Keratinocyte (primary cell): Measurements from ENCODE around the gene PEMT. TPM values are rescaled to one million over a fixed set of nuclear protein-coding genes. Genes with fewer than 3 reads are reported as not detected.

Experiments used
- DNase-seq: peaks from one replicate; pipeline ENCODE4 v3.0.0-alpha.2; 2011; ENCODE audit warnings: low read depth, missing footprints, low spot score
- FAIRE-seq: peaks from 2 replicates; lab custom pipeline; 2011; peaks lifted over from hg19 to GRCh38; lab: Jason Lieb, UNC
- H2AFZ ChIP-seq: 2 replicates; pipeline ENCODE4 v1.6.0; 2012; ENCODE audit warnings: low read length, control low read depth, inconsistent platforms; ENCODE audit not compliant: control insufficient read depth
- H3K27ac ChIP-seq: 2 replicates; pipeline ENCODE4 v1.5.1; 2011; ENCODE audit warnings: low read length; ENCODE audit not compliant: control insufficient read depth, insufficient read depth
- H3K27me3 ChIP-seq: 3 replicates; pipeline ENCODE4 v1.6.0; 2011; ENCODE audit warnings: low read length; ENCODE audit not compliant: control insufficient read depth, insufficient read depth; ENCODE audit errors: extremely low read depth
- H3K36me3 ChIP-seq, 2 experiments: 2 replicates in 1 of 2; 3 replicates in 1 of 2; pipeline ENCODE4 v1.5.1; 2011; ENCODE audit warnings: low read length in 2 of 2, mild to moderate bottlenecking in 1 of 2; ENCODE audit not compliant: control insufficient read depth in 2 of 2, insufficient read depth in 2 of 2; ENCODE audit errors: extremely low read depth in 1 of 2
- H3K4me1 ChIP-seq: 3 replicates; pipeline ENCODE4 v1.5.1; 2011; ENCODE audit warnings: low read length; ENCODE audit not compliant: control insufficient read depth, insufficient read depth; ENCODE audit errors: extremely low read depth
- H3K4me2 ChIP-seq: 3 replicates; pipeline ENCODE4 v1.6.0; 2011; ENCODE audit warnings: low read depth, low read length; ENCODE audit not compliant: control insufficient read depth, insufficient read depth; ENCODE audit errors: extremely low read depth
- H3K4me3 ChIP-seq, 3 experiments: fragments of 200-600 bp in 1 of 3; sonication (generic) in 1 of 3; 2 replicates in 2 of 3; 3 replicates in 1 of 3; pipeline ENCODE4 v1.5.1; 2011 to 2016; ENCODE audit warnings: low read length in 3 of 3, mild to moderate bottlenecking in 3 of 3, control low read depth in 2 of 3, inconsistent platforms in 1 of 3, low read depth in 1 of 3, mixed read lengths in 1 of 3, mixed run types in 1 of 3, moderate library complexity in 1 of 3; ENCODE audit not compliant: control insufficient read depth in 2 of 3, insufficient read depth in 2 of 3; ENCODE audit errors: extremely low read depth in 1 of 3
- H3K79me2 ChIP-seq: 2 replicates; pipeline ENCODE4 v1.6.0; 2012; ENCODE audit warnings: low read length; ENCODE audit not compliant: control insufficient read depth, insufficient read depth
- H3K9ac ChIP-seq: 3 replicates; pipeline ENCODE4 v1.6.0; 2011; ENCODE audit warnings: low read length; ENCODE audit not compliant: control insufficient read depth, insufficient read depth; ENCODE audit errors: extremely low read depth
- H3K9me1 ChIP-seq: 3 replicates; pipeline ENCODE4 v1.6.0; 2011; ENCODE audit warnings: low read length; ENCODE audit not compliant: control insufficient read depth, insufficient read depth; ENCODE audit errors: extremely low read depth
- H3K9me3 ChIP-seq: 2 replicates; pipeline ENCODE4 v1.5.1; 2012; ENCODE audit warnings: low read depth, low read length; ENCODE audit not compliant: control insufficient read depth
- H4K20me1 ChIP-seq: 3 replicates; pipeline ENCODE4 v1.6.0; 2011; ENCODE audit warnings: low read length; ENCODE audit not compliant: control insufficient read depth, insufficient read depth; ENCODE audit errors: extremely low read depth
- EZH2 ChIP-seq: IDR thresholded peaks from one replicate; pipeline ENCODE4 v1.6.1; 2012; ENCODE audit warnings: inconsistent platforms, mild to moderate bottlenecking, low read length, moderate library complexity
- dilution Hi-C: fragments of 300-500 bp; cut with MboI; formaldehyde crosslinking; loops from one replicate; pipeline ENCODE4 v1.7.0; 2020; ENCODE audit warnings: low sequenced_read_pairs; ENCODE audit not compliant: extremely low pct_ligation_motif_present
- polyA plus RNA-seq, 5 experiments: library from polyadenylated mRNA; depleted of rRNA in 3 of 5; stranded (reverse) in 3 of 5; stranded (forward) in 1 of 5; unstranded in 1 of 5; fragments of >200 nt; gene quantifications; 1 replicate in 1 of 5; 2 replicates in 3 of 5; 3 replicates in 1 of 5; pipeline versions ENCODE4 v1.2.1 to v1.2.3, GENCODE V29; 2011 to 2012; ENCODE audit warnings: missing spikeins in 2 of 5, low read depth in 1 of 5, low replicate concordance in 1 of 5
- TF ChIP-seq, protein P1 (sequence below), 3 experiments: IDR thresholded peaks in 1 of 3; conservative IDR thresholded peaks in 1 of 3; optimal IDR thresholded peaks in 1 of 3; 2 replicates in 2 of 3; 3 replicates in 1 of 3; pipeline versions ENCODE3 to v1.5.1; 2011; ENCODE audit warnings: low read length in 3 of 3, mild to moderate bottlenecking in 3 of 3, moderate library complexity in 2 of 3, control low read depth in 1 of 3, inconsistent platforms in 1 of 3; ENCODE audit not compliant: insufficient read depth in 2 of 3; ENCODE audit errors: extremely low read depth in 1 of 3

PEMT gene
- polyA plus RNA-seq, 1 donor (not counting 4 experiments of a cell fraction or from before 2014, with no cell fraction given), result 17.7 TPM

DNA sequence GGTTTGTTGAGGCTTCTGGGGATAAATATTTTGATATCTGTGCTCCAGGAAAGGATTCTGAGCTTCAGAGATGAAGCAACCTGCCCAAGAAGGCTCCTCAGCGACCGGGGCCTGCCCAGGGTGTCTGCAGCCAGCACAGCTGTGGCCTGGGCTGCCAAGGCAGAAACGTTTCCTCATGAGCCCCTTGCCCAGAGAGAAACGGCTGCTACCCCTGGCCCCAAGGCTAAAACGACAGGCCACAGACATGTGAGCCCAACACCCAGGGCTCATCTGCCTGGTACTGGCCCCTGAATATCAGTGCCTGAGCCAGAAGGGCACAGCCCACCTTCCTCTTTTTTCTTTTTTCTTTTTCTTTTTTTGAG lies 49.9 kb downstream of the PEMT start:
- no peak overlapping the region for H2AFZ ChIP-seq
- no peak overlapping the region for H3K27ac ChIP-seq
- FAIRE-seq, result no peak

DNA sequence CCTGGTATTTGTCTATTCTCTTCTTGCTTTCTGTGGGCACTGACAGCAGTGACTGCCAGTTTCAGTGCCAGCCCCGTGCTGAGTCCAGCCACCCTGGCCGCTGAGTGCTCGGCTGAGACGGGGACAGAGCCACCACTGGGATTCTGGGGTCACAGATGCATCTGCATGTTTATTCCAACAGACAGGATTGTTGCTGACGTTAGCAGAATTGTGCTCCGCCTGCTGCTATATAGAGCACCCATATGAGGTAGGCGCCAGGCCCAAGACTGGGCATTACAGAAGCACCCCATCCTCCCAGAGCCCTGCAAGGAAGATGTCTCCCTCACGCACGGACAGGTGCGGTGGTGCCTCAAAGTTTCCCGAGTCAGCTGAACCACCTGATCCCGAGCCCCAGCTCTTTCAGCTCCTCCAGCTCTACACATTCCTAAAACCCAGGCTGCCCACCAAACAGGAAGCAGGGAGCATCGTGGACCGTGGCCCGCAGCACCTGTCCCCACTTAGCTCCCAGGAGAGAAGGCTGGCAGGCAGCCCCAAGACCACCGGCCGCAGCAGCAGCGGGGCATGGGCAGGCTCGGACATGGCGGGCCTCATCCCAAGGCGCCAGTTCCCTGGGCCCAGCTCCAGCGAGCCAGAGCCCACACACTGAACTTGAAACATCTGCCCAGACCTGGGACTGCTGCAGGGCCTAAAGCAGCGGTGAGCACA lies 50.4 kb downstream of the PEMT start:
- DNase-seq (no peak), FAIRE-seq (no peak)
- no peak overlapping the region for H3K4me2 ChIP-seq
- no peaks in the 10 kb centered on the region for H3K27me3 ChIP-seq
- no peaks in the 10 kb centered on the region for H3K4me1 ChIP-seq
- H3K79me2 ChIP-seq, result no peaks in the 10 kb centered on the region
- no peak for TF ChIP-seq EZH2
- TF ChIP-seq, protein P1, sequence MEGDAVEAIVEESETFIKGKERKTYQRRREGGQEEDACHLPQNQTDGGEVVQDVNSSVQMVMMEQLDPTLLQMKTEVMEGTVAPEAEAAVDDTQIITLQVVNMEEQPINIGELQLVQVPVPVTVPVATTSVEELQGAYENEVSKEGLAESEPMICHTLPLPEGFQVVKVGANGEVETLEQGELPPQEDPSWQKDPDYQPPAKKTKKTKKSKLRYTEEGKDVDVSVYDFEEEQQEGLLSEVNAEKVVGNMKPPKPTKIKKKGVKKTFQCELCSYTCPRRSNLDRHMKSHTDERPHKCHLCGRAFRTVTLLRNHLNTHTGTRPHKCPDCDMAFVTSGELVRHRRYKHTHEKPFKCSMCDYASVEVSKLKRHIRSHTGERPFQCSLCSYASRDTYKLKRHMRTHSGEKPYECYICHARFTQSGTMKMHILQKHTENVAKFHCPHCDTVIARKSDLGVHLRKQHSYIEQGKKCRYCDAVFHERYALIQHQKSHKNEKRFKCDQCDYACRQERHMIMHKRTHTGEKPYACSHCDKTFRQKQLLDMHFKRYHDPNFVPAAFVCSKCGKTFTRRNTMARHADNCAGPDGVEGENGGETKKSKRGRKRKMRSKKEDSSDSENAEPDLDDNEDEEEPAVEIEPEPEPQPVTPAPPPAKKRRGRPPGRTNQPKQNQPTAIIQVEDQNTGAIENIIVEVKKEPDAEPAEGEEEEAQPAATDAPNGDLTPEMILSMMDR (optimal IDR thresholded peaks at IDR 0.05 in 1 of 3, IDR thresholded peaks at IDR 0.05 in 1 of 3, conservative IDR thresholded peaks at IDR 0.05 in 1 of 3; ENCODE audit: extremely low read depth in 1 of 3, insufficient read depth in 2 of 3, low read length in 3 of 3), result no peak
- peaks cover 4% of the 10 kb centered on the region for H4K20me1 ChIP-seq
- H3K27ac ChIP-seq, result no peak overlapping the region
- no peak overlapping the region for H3K4me3 ChIP-seq
- no peak overlapping the region for H3K9ac ChIP-seq
- no peaks in the 10 kb centered on the region for H3K9me1 ChIP-seq
- dilution Hi-C loops, result no loop called here
- no peaks in the 10 kb centered on the region for H3K36me3 ChIP-seq
- no peaks in the 10 kb centered on the region for H3K9me3 ChIP-seq
- no peak overlapping the region for H2AFZ ChIP-seq

More for the DNA sequence above, 49.9 kb downstream of the PEMT start:
- no peak overlapping the region for H3K4me2 ChIP-seq
- no peak overlapping the region for H3K9ac ChIP-seq
- TF ChIP-seq, protein P1 (optimal IDR thresholded peaks at IDR 0.05 in 1 of 3, IDR thresholded peaks at IDR 0.05 in 1 of 3, conservative IDR thresholded peaks at IDR 0.05 in 1 of 3; ENCODE audit: extremely low read depth in 1 of 3, insufficient read depth in 2 of 3, low read length in 3 of 3), result no peak
- TF ChIP-seq EZH2, result no peak
- H3K4me3 ChIP-seq, result no peak overlapping the region
- DNase-seq, result no peak
- no peaks in the 10 kb centered on the region for H3K9me1 ChIP-seq
- H3K27me3 ChIP-seq, result no peaks in the 10 kb centered on the region
- dilution Hi-C loops, result no loop called here
- no peaks in the 10 kb centered on the region for H3K9me3 ChIP-seq
- H3K79me2 ChIP-seq, result no peaks in the 10 kb centered on the region
- no peaks in the 10 kb centered on the region for H3K36me3 ChIP-seq
- H4K20me1 ChIP-seq, result peaks cover 4% of the 10 kb centered on the region
- no peaks in the 10 kb centered on the region for H3K4me1 ChIP-seq
